Urinary bladder (tissue), 4 donors: ENCODE data around the gene KHDRBS2. TPM values are rescaled to one million over a fixed set of nuclear protein-coding genes. Genes with fewer than 3 reads are reported as not detected.
A peak's percentile ranks its signal among the peaks of the same experiment; 100 is the strongest.

Experiments
- DNase-seq: peaks from one replicate; pipeline ENCODE4 v3.0.0-alpha.2; 2015; ENCODE audit errors: extremely low spot score
- H3K27ac ChIP-seq: one replicate; pipeline ENCODE4 v1.5.1; 2013; ENCODE audit warnings: low read depth, mild to moderate bottlenecking, moderate library complexity
- H3K36me3 ChIP-seq: one replicate; pipeline ENCODE4 v1.6.1; 2013; ENCODE audit warnings: mild to moderate bottlenecking, moderate library complexity; ENCODE audit not compliant: insufficient read depth
- H3K4me1 ChIP-seq: one replicate; pipeline ENCODE4 v1.6.1; 2013; ENCODE audit warnings: mild to moderate bottlenecking, moderate library complexity; ENCODE audit not compliant: insufficient read depth
- H3K4me3 ChIP-seq: one replicate; pipeline ENCODE4 v1.5.1; 2013; ENCODE audit warnings: low read depth, low read length
- WGBS: extraction: QIAGEN DNeasy Blood & Tissue Kit; methylation state at CpG from one replicate; pipeline ENCODE4 v1.1.7; 2013; 5-methylcytosine and 5-hydroxymethylcytosine counted together
- polyA plus RNA-seq: library from polyadenylated mRNA; stranded (reverse); fragments of 200-250 nt; gene quantifications from one replicate; pipeline ENCODE4 v1.2.3, GENCODE V29; 2013
- total RNA-seq: library from RNA; depleted of rRNA; stranded (reverse); fragments of >200 nt; gene quantifications from one replicate; pipeline ENCODE4 v1.2.3, GENCODE V29; 2014
- donor health status: healthy with polysubstance abuse.
- donor health status: healthy.

The KHDRBS2 gene
- total RNA-seq: 5.2 TPM
- polyA plus RNA-seq: 0.29 TPM

GRCh38 chr6:62285612-62286469 is at the start of gene KHDRBS2:
TSS of gene KHDRBS2 (minus strand) at chr6:62286225.
- WGBS: under 1% methylated on average over 66 of the region's 66 CpGs
- Histone ChIP-seq H3K36me3 (no peaks in the 10 kb centered on the region), H3K27ac (no peak within 1 kb of the TSS), H3K4me3 (peak within 1 kb of the TSS; percentile 44), H3K4me1 (no peaks in the 10 kb centered on the region)
- DNase-seq: peak; percentile 29

- Histone ChIP-seq H3K4me3 (no peak overlapping the region), H3K4me1 (no peaks in the 10 kb centered on the region), H3K27ac (no peak overlapping the region), H3K36me3 (no peaks in the 10 kb centered on the region)
- no peak for DNase-seq
- WGBS: 81% methylated on average over 2 of the region's 2 CpGs
Measured at GRCh38 chr6:62328607-62329006, 42.6 kb upstream of the KHDRBS2 start.

GRCh38 chr6:62324834-62325233 is 38.8 kb upstream of the KHDRBS2 start:
- Histone ChIP-seq H3K36me3 (no peaks in the 10 kb centered on the region), H3K4me1 (no peaks in the 10 kb centered on the region), H3K27ac (no peak overlapping the region), H3K4me3 (no peak overlapping the region)
- 69% methylated on average over 4 of the region's 4 CpGs for WGBS
- DNase-seq: no peak

- no peak overlapping the region for H3K4me3 ChIP-seq
- H3K36me3 ChIP-seq: no peaks in the 10 kb centered on the region
- whole genome bisulfite sequencing: 74% methylated on average over 7 of the region's 7 CpGs
- DNase-seq: no peak
- no peak overlapping the region for H3K27ac ChIP-seq
- no peaks in the 10 kb centered on the region for H3K4me1 ChIP-seq
Measured at GRCh38 chr6:62323818-62324431, 37.9 kb upstream of the KHDRBS2 start.

- H3K4me1 ChIP-seq: no peaks in the 10 kb centered on the region
- no peak for DNase-seq
- no peaks in the 10 kb centered on the region for H3K36me3 ChIP-seq
- H3K27ac ChIP-seq: no peak overlapping the region
- WGBS: 82% methylated on average over 3 of the region's 3 CpGs
- no peak overlapping the region for H3K4me3 ChIP-seq
Measured at GRCh38 chr6:62298745-62299392, 12.8 kb upstream of the KHDRBS2 start.

GRCh38 chr6:62296541-62296940 is 10.5 kb upstream of the KHDRBS2 start:
- Histone ChIP-seq H3K27ac (no peak overlapping the region), H3K36me3 (no peaks in the 10 kb centered on the region), H3K4me1 (no peaks in the 10 kb centered on the region), H3K4me3 (no peak overlapping the region)
- no peak for DNase-seq
- 83% methylated on average over 1 of the region's 1 CpG for WGBS

- 57% methylated on average over 1 of the region's 1 CpG for WGBS
- no peak overlapping the region for H3K4me3 ChIP-seq
- H3K36me3 ChIP-seq: no peaks in the 10 kb centered on the region
- no peak overlapping the region for H3K27ac ChIP-seq
- H3K4me1 ChIP-seq: no peaks in the 10 kb centered on the region
- no peak for DNase-seq
Measured at GRCh38 chr6:62288974-62289373, 2.9 kb upstream of the KHDRBS2 start.

GRCh38 chr6:62288562-62288961 is 2.5 kb upstream of the KHDRBS2 start:
- no peaks in the 10 kb centered on the region for H3K36me3 ChIP-seq
- no peak overlapping the region for H3K4me3 ChIP-seq
- no peaks in the 10 kb centered on the region for H3K4me1 ChIP-seq
- no peak overlapping the region for H3K27ac ChIP-seq
- 57% methylated on average over 2 of the region's 2 CpGs for WGBS
- no peak for DNase-seq

- no peaks in the 10 kb centered on the region for H3K4me1 ChIP-seq
- H3K4me3 ChIP-seq: peak overlapping the region; percentile 44
- H3K36me3 ChIP-seq: no peaks in the 10 kb centered on the region
- no peak for DNase-seq
- 2% methylated on average over 13 of the region's 13 CpGs for WGBS
- no peak overlapping the region for H3K27ac ChIP-seq
Measured at GRCh38 chr6:62286470-62286843, 432 bp upstream of the KHDRBS2 start.

GRCh38 chr6:62284725-62285124 is 1.3 kb downstream of the KHDRBS2 start:
- H3K4me3 ChIP-seq: no peak overlapping the region
- H3K36me3 ChIP-seq: no peaks in the 10 kb centered on the region
- no peak overlapping the region for H3K27ac ChIP-seq
- no peaks in the 10 kb centered on the region for H3K4me1 ChIP-seq
- no peak for DNase-seq
- 32% methylated on average over 2 of the region's 2 CpGs for WGBS

GRCh38 chr6:62283796-62284411 is 2.1 kb downstream of the KHDRBS2 start:
- Histone ChIP-seq H3K4me3 (no peak overlapping the region), H3K4me1 (no peaks in the 10 kb centered on the region), H3K27ac (no peak overlapping the region), H3K36me3 (no peaks in the 10 kb centered on the region)
- peak; percentile 26 for DNase-seq
- 54% methylated on average over 2 of the region's 2 CpGs for WGBS

GRCh38 chr6:62283365-62283764 is 2.7 kb downstream of the KHDRBS2 start:
- Histone ChIP-seq H3K4me1 (no peaks in the 10 kb centered on the region), H3K4me3 (no peak overlapping the region), H3K27ac (no peak overlapping the region), H3K36me3 (no peaks in the 10 kb centered on the region)
- WGBS: 51% methylated on average over 2 of the region's 2 CpGs
- DNase-seq: no peak

GRCh38 chr6:62280099-62280498 is 5.9 kb downstream of the KHDRBS2 start:
- 91% methylated on average over 3 of the region's 3 CpGs for whole genome bisulfite sequencing
- DNase-seq: no peak
- Histone ChIP-seq H3K36me3 (no peaks in the 10 kb centered on the region), H3K4me3 (no peak overlapping the region), H3K27ac (no peak overlapping the region), H3K4me1 (no peaks in the 10 kb centered on the region)
